ENCODE data around the gene CROCC2.

CROCC2 gene

GRCh38 chr2:241034490-241035141, 128.5 kb downstream of the CROCC2 start:
- no peak for DNase-seq (ENCODE audit: low read depth in 2 of 3, low spot score in 2 of 3)

GRCh38 chr2:241035142-241035817, 129.1 kb downstream of the CROCC2 start:
- no peak for DNase-seq (ENCODE audit: low read depth in 2 of 3, low spot score in 2 of 3)

DNA sequence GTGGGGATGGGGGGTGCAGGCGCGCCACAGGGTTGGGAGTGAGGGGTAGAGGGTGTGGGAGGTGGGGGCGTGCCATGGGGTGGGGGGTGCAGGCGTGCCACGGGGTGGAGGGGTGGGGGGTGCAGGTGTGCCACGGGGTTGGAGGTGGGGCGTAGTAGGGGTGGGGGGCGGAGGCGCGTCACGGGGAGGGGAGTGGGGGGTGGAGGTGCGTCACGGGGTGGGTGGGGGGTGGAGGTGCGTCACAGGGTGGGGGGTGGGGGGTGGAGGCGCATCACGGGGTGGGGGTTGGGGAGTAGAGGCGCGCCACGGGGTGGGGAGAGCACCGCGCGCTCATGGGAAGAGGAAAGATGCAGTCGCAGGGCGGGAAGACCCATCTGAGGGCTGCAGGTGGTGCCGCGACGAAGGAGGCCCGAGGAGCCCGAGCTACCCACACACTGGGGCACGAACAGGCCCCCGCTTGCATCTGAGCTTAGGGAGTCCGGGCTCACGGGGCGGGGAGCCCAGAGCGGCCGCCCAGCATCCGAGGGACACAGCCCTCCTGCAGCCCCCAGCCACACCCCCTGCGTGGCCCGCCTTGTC, 129.8 kb downstream of the CROCC2 start:
- DNase-seq (ENCODE audit: low read depth in 2 of 3, low spot score in 2 of 3): no peak

- peak in 1 of 3 experiments; percentile 40 for DNase-seq (ENCODE audit: low read depth in 2 of 3, low spot score in 2 of 3)
Measured at GRCh38 chr2:241036397-241036963, 130.3 kb downstream of the CROCC2 start.

GRCh38 chr2:241036964-241037421, 130.9 kb downstream of the CROCC2 start:
- DNase-seq (ENCODE audit: low read depth in 2 of 3, low spot score in 2 of 3): no peak

- DNase-seq (ENCODE audit: low read depth in 2 of 3, low spot score in 2 of 3): no peak
Measured at GRCh38 chr2:241037498-241037897, 131.4 kb downstream of the CROCC2 start.

GRCh38 chr2:241038374-241039180, 132.4 kb downstream of the CROCC2 start:
- DNase-seq (ENCODE audit: low read depth in 2 of 3, low spot score in 2 of 3): no peak

GRCh38 chr2:241039416-241039815, 133.3 kb downstream of the CROCC2 start:
- no peak for DNase-seq (ENCODE audit: low read depth in 2 of 3, low spot score in 2 of 3)

DNA sequence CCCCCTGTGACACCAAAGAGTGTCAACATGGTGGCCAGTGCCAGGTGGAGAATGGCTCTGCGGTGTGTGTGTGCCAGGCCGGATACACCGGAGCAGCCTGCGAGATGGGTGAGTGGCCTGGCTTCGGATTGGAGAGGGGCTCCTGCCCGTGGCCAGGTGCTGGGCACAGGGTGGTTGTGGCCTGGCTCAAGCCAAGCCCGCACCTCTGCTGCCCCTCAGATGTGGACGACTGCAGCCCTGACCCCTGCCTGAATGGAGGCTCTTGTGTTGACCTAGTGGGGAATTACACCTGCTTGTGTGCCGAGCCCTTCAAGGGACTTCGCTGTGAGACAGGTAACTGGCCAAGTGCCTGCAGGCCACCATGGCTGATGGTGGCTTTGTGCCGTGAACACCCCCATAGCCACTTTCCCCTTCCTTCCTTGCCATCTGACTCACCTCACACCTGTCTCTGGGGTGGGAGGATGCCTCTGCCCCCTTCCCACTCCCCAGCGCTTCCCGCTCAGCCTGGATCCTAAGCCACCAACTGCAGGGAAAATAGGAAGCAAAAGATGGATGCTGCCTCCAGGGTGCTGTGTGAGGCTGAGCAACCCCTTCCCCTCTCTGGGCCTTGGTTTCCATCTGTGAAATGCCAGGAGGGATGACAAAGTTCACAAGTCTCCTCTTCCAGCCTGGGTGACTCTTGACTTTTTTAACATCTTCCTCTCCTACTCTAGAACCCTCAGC, 134.1 kb downstream of the CROCC2 start:
- DNase-seq (ENCODE audit: low read depth in 2 of 3, low spot score in 2 of 3): no peak

GRCh38 chr2:241041589-241042158, 135.5 kb downstream of the CROCC2 start:
- DNase-seq (ENCODE audit: low read depth in 2 of 3, low spot score in 2 of 3): no peak
